Stimulated activated CD4-positive, alpha-beta T cell treated with anti-CD3 and anti-CD28 coated beads, Interleukin-15, amount 100 ng/mL, for 24 hours (primary cell): Measurements from ENCODE around the gene AFF3.

Experiments used
- DNase-seq: peaks from one replicate; pipeline ENCODE4 v3.0.0-alpha.2; 2020

AFF3 gene

GRCh38 chr2:99850084-99850710, 292.2 kb downstream of the AFF3 start:
- no peak for DNase-seq

- DNase-seq = no peak
These were observed 295.8 kb downstream of the AFF3 start for GRCh38 chr2:99846462-99847107.

- no peak for DNase-seq
These were observed 297.1 kb downstream of the AFF3 start for GRCh38 chr2:99845296-99845695.

- DNase-seq = no peak
These were observed 299.9 kb downstream of the AFF3 start for GRCh38 chr2:99842451-99842850.

DNA sequence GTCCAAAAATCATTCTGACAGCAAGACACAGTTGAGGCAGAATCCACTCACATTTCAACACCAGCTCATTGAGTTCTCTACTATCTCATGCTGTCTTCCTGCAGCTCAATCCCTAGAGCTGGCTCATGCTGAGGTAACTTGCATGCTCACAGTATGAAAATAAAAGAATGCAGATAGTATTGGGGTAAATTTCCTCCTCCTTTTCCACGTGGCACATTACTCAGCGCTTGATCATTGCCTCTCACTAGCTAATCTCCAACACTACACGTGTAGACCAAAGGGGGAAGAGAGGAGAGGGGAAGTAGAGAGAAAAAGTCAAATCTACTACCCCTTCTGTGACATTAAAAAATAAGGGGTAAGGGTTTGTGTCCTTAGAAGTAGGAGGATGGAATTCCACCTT, 300.6 kb downstream of the AFF3 start:
- no peak for DNase-seq

DNA sequence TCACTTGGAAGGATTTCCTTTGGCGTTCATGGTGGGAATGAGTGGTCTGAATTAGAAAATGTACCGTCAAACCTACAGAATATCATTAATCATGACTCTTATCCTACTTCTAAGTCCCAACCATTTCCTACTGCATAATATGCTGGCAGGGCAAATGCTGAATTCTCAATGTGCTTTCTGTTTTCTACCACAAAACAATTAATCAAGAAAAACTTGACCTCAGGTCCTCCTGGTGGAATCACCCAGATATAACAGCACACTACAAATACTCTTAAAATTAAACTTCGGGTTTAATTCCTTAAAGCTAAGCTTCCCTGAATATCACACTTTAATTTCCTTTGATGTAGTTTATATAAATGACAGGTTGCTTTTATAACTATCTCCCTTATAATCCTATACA, 301.6 kb downstream of the AFF3 start:
- no peak for DNase-seq

- no peak for DNase-seq
These were observed 305.4 kb downstream of the AFF3 start for GRCh38 chr2:99836690-99837605.

- no peak for DNase-seq
These were observed 308.0 kb downstream of the AFF3 start for GRCh38 chr2:99834426-99834825.

GRCh38 chr2:99833586-99834201, 308.7 kb downstream of the AFF3 start:
- DNase-seq = no peak

GRCh38 chr2:99832926-99833325, 309.5 kb downstream of the AFF3 start:
- no peak for DNase-seq

GRCh38 chr2:99831772-99832171, 310.6 kb downstream of the AFF3 start:
- no peak for DNase-seq

GRCh38 chr2:99827296-99827999, 314.9 kb downstream of the AFF3 start:
- DNase-seq = no peak

DNA sequence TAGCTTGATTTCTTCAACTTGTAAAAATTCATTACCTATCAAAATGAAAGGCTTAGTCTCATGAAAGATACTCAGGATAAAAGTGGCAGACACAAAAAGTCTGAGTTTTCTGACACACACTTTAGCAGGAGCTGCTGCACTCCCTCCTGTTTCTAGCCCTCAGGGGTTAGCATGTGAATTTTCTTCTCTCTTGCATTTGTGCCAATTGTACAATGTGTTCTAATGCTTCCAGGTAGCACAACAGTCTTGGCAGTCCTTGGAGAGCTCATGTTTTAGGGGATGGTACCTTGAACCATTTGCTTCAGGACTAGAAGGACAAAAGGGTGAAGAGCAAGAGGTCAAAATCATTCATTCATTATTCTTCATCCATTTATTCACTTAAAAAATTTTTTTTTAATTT, 316.8 kb downstream of the AFF3 start:
- DNase-seq = no peak

- no peak for DNase-seq
These were observed 317.6 kb downstream of the AFF3 start for GRCh38 chr2:99824758-99825157.

DNA sequence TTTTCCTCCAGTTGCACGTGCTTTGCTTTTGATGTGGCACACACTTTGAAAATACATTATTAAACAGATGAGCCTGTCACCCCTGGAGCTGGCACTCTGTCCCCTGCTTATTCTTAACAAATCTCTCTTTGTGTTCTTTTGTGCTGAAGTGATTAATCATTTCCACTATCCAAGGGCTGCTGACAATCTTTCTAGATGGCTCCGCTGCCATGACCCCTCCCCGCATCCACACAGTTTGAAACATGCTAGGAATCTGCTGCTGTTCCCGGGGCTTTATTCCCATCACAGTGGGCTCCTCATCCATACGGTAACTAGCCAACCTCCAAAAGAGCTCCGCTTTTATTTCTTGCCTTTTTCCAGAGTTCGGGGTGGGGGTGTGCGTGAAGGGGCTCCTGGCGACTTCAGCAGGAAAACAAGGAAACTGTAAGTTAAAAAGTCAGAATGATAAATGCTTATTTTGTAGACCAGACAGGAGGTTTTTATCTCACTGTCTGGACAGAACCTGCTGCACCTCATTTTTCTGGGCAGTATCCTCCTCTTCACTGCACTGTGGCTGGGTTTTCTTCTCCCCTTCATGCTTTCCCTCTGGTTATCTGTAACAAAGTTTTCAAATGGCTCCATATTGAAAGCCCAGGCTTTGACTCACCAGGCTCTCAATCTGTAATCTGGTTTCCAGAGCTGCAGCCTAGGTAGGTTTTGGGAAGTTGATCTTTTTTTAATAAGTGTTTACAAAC, 319.7 kb downstream of the AFF3 start:
- no peak for DNase-seq

DNA sequence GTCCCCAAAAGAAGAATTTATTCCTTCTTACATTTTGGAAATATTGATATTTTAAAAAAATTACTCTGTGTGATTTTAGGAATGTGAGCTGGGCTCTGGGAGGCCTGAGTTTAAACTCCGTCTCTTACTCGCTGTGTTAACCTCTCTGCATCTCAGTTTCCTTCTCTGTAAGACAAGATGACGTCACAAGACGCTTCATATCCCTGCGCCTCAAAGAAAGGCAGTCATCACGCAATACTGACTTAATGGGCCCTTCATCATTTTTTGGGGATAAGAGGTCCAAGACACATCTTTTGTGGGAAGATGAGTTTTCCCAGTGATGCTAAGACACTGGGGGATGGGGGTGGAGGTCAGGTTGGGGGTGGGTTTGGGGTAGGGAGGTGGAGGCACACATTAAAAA, 320.4 kb downstream of the AFF3 start:
- DNase-seq = no peak

- DNase-seq = no peak
These were observed 320.8 kb downstream of the AFF3 start for GRCh38 chr2:99821572-99821971.

DNA sequence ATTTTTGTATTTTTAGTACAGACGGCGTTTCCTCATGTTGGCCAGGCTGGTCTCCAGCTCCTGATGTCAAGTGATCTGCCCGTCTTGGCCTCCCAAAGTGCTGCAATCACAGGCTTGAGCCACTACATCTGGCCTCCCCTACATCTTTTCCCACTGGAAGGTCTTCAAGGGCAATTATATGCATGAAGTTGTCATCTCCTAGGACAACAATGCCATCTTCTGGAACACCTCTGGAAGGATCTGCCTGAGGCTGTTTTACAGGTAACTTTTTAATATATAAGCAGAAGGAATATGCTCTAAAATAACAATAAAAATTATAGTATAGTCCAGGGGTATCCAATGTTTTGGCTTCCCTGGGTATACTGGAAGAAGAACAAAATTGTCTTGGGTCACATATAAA, 321.4 kb downstream of the AFF3 start:
- DNase-seq = no peak

DNA sequence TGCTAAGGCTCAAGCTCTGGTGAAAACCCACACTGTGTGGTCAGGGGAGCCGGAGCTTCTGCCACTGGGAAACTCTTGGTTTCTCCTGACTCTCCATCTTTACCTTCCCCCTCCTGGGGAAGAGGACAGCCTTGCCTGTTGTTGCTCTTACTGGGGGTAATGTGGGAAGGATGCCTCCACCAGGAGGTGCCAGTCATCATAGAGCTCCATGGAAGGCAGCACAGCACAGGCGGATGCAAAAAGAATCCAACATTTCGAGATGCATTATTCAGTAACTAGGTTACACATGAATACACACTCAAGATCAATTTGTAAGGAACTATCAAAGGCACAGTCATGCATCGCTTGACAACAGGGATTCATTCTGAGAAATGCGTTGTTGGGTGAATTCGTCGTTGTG, 322.6 kb downstream of the AFF3 start:
- no peak for DNase-seq

GRCh38 chr2:99818842-99819241, 323.5 kb downstream of the AFF3 start:
- no peak for DNase-seq

DNA sequence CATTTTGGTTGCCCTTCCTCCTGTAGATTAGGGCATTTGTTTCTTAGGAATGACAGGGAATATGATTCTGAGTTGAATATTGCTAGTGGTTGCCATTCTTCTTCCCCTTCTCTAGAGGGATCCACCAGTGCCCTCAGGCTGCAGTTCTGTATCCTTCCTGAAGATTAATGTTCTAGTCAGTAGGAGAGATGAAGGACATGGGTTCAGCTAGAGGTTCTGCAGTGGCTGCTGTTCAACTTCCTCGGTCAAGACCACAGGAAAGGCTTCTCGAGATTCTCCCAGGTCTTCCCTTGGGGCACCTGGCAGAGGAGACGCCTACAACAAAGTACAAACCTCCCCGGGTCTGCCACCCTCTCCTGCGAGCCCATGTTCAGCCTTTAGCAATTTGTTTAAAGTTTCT, 325.5 kb downstream of the AFF3 start:
- DNase-seq = no peak

GRCh38 chr2:99812426-99812825, 330.0 kb downstream of the AFF3 start:
- no peak for DNase-seq
